ENCODE measurements around the gene NFS1. TPM values are rescaled to one million over a fixed set of nuclear protein-coding genes. Genes with fewer than 3 reads are reported as not detected.
"Not testable (repeated sequence)": the region's sequence is repeated elsewhere in the genome, so short reads cannot be mapped to it uniquely, and the experiment has no call there.

The NFS1 gene
- total RNA-seq, 2 experiments from 2014 or later: 32.7 to 34.7 TPM

GRCh38 chr20:35697696-35698297, 1.4 kb downstream of the NFS1 start:
- CTCF ChIA-PET: no interaction called here
- H3K27me3 Mint-ChIP-seq (ENCODE audit: low read depth): no peaks in the 10 kb centered on the region
- no peaks in the 10 kb centered on the region for H3K9me3 Mint-ChIP-seq (ENCODE audit: insufficient read depth)
- peak overlapping the region; percentile 84 for H3K4me3 Mint-ChIP-seq
- DNase-seq (no peak), ATAC-seq (no peak)
- POLR2A ChIA-PET: no interaction called here
- peak overlapping the region; percentile 88 for H3K27ac Mint-ChIP-seq
- H3K36me3 Mint-ChIP-seq (ENCODE audit: low read depth): peaks cover 53% of the 10 kb centered on the region
- peaks cover 43% of the 10 kb centered on the region for H3K4me1 Mint-ChIP-seq (ENCODE audit: low read depth)

GRCh38 chr20:35695978-35696377, 3.2 kb downstream of the NFS1 start:
- no peak for ATAC-seq
- ChIA-PET CTCF (no interaction called here), POLR2A (no interaction called here)
- Mint-ChIP-seq H3K27me3 (ENCODE audit: low read depth) (no peaks in the 10 kb centered on the region), H3K36me3 (ENCODE audit: low read depth) (peaks cover 39% of the 10 kb centered on the region), H3K4me3 (no peak overlapping the region), H3K27ac (no peak overlapping the region), H3K9me3 (ENCODE audit: insufficient read depth) (no peaks in the 10 kb centered on the region), H3K4me1 (ENCODE audit: low read depth) (peaks cover 37% of the 10 kb centered on the region)
- DNase-seq: no peak

DNA sequence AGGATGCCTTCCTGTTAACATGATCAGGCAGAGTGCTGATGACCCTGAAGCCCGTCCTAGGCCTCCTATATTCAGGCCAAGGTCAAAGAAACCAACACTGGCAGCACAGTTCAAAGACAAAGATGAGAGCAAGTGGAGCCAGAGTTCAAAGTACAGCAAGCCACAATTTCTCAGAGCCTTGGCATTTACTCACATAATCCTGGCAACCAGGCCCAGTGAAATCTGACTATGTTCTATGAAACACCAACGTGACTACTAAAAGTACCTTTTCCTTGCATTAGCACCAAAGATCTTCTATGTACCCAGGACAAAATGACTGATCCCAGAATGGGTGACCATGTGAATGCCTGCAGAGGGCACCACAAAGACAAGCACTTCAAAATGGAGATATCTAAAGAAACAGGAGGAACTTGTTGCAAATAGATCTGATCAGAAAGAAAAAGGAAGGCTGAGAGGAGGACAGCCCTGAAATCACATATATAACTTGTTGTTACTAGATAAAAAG, 3.9 kb downstream of the NFS1 start:
- H3K27me3 Mint-ChIP-seq (ENCODE audit: low read depth): no peaks in the 10 kb centered on the region
- ATAC-seq (no peak), DNase-seq (no peak)
- H3K9me3 Mint-ChIP-seq (ENCODE audit: insufficient read depth): no peaks in the 10 kb centered on the region
- POLR2A ChIA-PET: no interaction called here
- H3K36me3 Mint-ChIP-seq (ENCODE audit: low read depth): peaks cover 40% of the 10 kb centered on the region
- no peak overlapping the region for H3K27ac Mint-ChIP-seq
- CTCF ChIA-PET: no interaction called here
- H3K4me3 Mint-ChIP-seq: no peak overlapping the region
- H3K4me1 Mint-ChIP-seq (ENCODE audit: low read depth): peaks cover 30% of the 10 kb centered on the region

GRCh38 chr20:35690265-35690664, 8.9 kb downstream of the NFS1 start:
- Mint-ChIP-seq H3K27ac (no peak overlapping the region), H3K36me3 (ENCODE audit: low read depth) (peaks cover 36% of the 10 kb centered on the region)

DNA sequence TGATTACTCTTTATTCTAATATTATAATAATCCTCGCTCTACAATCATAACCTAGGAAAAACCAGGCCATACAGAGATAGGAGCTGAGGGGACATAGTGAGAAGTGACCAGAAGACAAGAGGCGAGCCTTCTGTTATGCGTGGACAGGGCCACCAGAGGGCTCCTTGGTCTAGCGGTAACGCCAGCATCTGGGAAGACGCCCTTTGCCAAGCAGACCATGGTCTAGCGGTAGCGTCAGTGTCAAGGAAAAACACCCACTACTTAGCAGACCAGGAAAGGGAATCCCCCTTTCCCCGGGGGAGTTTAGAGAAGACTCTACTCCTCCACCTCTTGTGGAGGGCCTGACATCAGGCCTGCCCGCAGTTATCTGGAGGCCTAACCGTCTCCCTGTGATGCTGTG, 12.3 kb downstream of the NFS1 start:
- POLR2A ChIA-PET; CTCF ChIA-PET; H3K9me3 Mint-ChIP-seq (ENCODE audit: insufficient read depth); H3K4me3 Mint-ChIP-seq; H3K4me1 Mint-ChIP-seq (ENCODE audit: low read depth); DNase-seq; H3K27me3 Mint-ChIP-seq (ENCODE audit: low read depth); ATAC-seq; H3K27ac Mint-ChIP-seq: not testable (repeated sequence)
- H3K36me3 Mint-ChIP-seq (ENCODE audit: low read depth): peaks cover 28% of the 10 kb centered on the region

More at GRCh38 chr20:35690265-35690664, 8.9 kb downstream of the NFS1 start:
- Mint-ChIP-seq H3K27me3 (ENCODE audit: low read depth) (no peaks in the 10 kb centered on the region), H3K9me3 (ENCODE audit: insufficient read depth) (no peaks in the 10 kb centered on the region), H3K4me1 (ENCODE audit: low read depth) (peaks cover 2% of the 10 kb centered on the region), H3K4me3 (no peak overlapping the region)
- no peak for DNase-seq
- ChIA-PET CTCF (no interaction called here), POLR2A (interaction anchor here (0.6 kb wide), 1 partner anchor 73 kb away, joined by 3 read pairs; no protein-coding TSS in a partner anchor)
- no peak for ATAC-seq

GRCh38 chr20:35685368-35685767, 13.8 kb downstream of the NFS1 start:
- ATAC-seq; H3K4me3 Mint-ChIP-seq; H3K27me3 Mint-ChIP-seq (ENCODE audit: low read depth); DNase-seq; H3K4me1 Mint-ChIP-seq (ENCODE audit: low read depth); H3K9me3 Mint-ChIP-seq (ENCODE audit: insufficient read depth); POLR2A ChIA-PET; H3K27ac Mint-ChIP-seq: not testable (repeated sequence)
- CTCF ChIA-PET: interaction anchor here (0.7 to 1.1 kb wide), 2 partner anchors 26 to 222 kb away, joined by 3 read pairs; no protein-coding TSS in a partner anchor
- H3K36me3 Mint-ChIP-seq (ENCODE audit: low read depth): peaks cover 28% of the 10 kb centered on the region

- no peaks in the 10 kb centered on the region for H3K27me3 Mint-ChIP-seq (ENCODE audit: low read depth)
- H3K4me1 Mint-ChIP-seq (ENCODE audit: low read depth): no peaks in the 10 kb centered on the region
- DNase-seq (no peak), ATAC-seq (no peak)
- POLR2A ChIA-PET: no interaction called here
- H3K4me3 Mint-ChIP-seq: no peak overlapping the region
- no peak overlapping the region for H3K27ac Mint-ChIP-seq
- CTCF ChIA-PET: no interaction called here
- no peaks in the 10 kb centered on the region for H3K9me3 Mint-ChIP-seq (ENCODE audit: insufficient read depth)
- peaks cover 13% of the 10 kb centered on the region for H3K36me3 Mint-ChIP-seq (ENCODE audit: low read depth)
Observed at GRCh38 chr20:35681960-35682359, 17.2 kb downstream of the NFS1 start.

GRCh38 chr20:35680452-35681183, 18.5 kb downstream of the NFS1 start:
- POLR2A ChIA-PET: no interaction called here
- Mint-ChIP-seq H3K9me3 (ENCODE audit: insufficient read depth) (no peaks in the 10 kb centered on the region), H3K4me1 (ENCODE audit: low read depth) (no peaks in the 10 kb centered on the region), H3K36me3 (ENCODE audit: low read depth) (peaks cover 12% of the 10 kb centered on the region), H3K4me3 (no peak overlapping the region), H3K27ac (no peak overlapping the region), H3K27me3 (ENCODE audit: low read depth) (no peaks in the 10 kb centered on the region)
- no peak for ATAC-seq
- CTCF ChIA-PET: interaction anchor here (0.6 to 1.1 kb wide), 2 partner anchors 62 to 619 kb away, joined by 3 read pairs; no protein-coding TSS in a partner anchor
- no peak for DNase-seq

DNA sequence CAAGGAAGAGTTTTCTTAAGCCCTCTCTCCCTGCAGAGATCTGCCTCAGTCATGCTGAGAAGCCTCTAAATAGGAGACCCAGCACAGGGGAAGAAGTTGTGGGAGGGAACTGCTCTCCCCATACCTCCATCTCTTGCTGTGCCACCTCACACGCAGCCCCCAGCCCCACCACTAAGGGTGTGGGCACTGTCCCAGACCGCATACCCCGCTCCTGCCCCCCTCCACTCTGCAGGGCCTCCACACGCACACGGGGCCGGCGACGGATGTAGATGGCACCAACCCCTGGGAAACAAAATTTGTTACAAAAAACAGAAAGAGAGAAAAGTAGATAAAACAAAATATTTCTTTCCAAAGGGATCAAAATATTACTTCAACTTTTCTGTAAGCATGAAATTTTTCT, 24.2 kb downstream of the NFS1 start:
- ChIA-PET POLR2A (no interaction called here), CTCF (no interaction called here)
- no peaks in the 10 kb centered on the region for H3K4me1 Mint-ChIP-seq (ENCODE audit: low read depth)
- H3K9me3 Mint-ChIP-seq (ENCODE audit: insufficient read depth): no peaks in the 10 kb centered on the region
- H3K36me3 Mint-ChIP-seq (ENCODE audit: low read depth): peaks cover 37% of the 10 kb centered on the region
- no peak for DNase-seq
- H3K4me3 Mint-ChIP-seq: no peak overlapping the region
- no peak overlapping the region for H3K27ac Mint-ChIP-seq
- no peaks in the 10 kb centered on the region for H3K27me3 Mint-ChIP-seq (ENCODE audit: low read depth)
- ATAC-seq: no peak

DNA sequence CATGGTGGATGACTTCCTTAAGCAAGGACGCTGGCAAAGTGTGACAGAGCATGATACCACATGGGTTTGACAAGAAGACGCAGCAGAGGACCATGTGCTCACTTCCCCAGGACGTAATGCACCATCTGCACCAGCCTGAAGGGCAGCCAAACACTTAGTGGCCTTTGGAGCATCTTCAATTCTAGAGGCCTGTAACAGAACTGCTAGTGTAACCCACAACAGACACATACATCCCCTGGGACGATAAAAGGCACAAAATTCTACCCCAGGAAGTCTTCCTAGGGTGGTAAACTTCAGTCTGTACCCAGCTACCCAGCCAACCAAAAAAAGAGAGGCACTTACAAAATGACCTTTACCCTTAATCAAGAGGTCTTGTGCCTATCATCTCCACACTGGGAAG, 25.3 kb downstream of the NFS1 start:
- Mint-ChIP-seq H3K9me3 (ENCODE audit: insufficient read depth) (no peaks in the 10 kb centered on the region), H3K27ac (no peak overlapping the region), H3K4me3 (no peak overlapping the region), H3K4me1 (ENCODE audit: low read depth) (no peaks in the 10 kb centered on the region), H3K27me3 (ENCODE audit: low read depth) (no peaks in the 10 kb centered on the region), H3K36me3 (ENCODE audit: low read depth) (peaks cover 42% of the 10 kb centered on the region)
- DNase-seq (no peak), ATAC-seq (no peak)
- POLR2A ChIA-PET: interaction anchor here (1.3 to 1.6 kb wide), 2 partner anchors 8 to 10 kb away, joined by 3 to 4 read pairs; partner anchors contain the start of genes CPNE1 and RBM12
- CTCF ChIA-PET: no interaction called here

GRCh38 chr20:35669681-35670080, 29.5 kb downstream of the NFS1 start:
- Mint-ChIP-seq H3K36me3 (ENCODE audit: low read depth) (peaks cover 48% of the 10 kb centered on the region), H3K27me3 (ENCODE audit: low read depth) (no peaks in the 10 kb centered on the region), H3K4me1 (ENCODE audit: low read depth) (peaks cover 5% of the 10 kb centered on the region), H3K27ac (no peak overlapping the region), H3K4me3 (no peak overlapping the region), H3K9me3 (ENCODE audit: insufficient read depth) (no peaks in the 10 kb centered on the region)
- no peak for DNase-seq
- no peak for ATAC-seq
- ChIA-PET POLR2A (interaction anchor here (0.6 kb wide), 1 partner anchor 67 kb away, joined by 3 read pairs; no protein-coding TSS in a partner anchor), CTCF (interaction anchor here (1.3 to 1.9 kb wide), 3 partner anchors 12 to 206 kb away, joined by 3 to 5 read pairs (median 4); no protein-coding TSS in a partner anchor)

- POLR2A ChIA-PET: interaction anchor here (1.6 kb wide), 1 partner anchor 73 kb away, joined by 5 read pairs; the partner anchor contains the start of gene RBM39
- Mint-ChIP-seq H3K36me3 (ENCODE audit: low read depth) (peaks cover 47% of the 10 kb centered on the region), H3K4me1 (ENCODE audit: low read depth) (peaks cover 5% of the 10 kb centered on the region), H3K27me3 (ENCODE audit: low read depth) (no peaks in the 10 kb centered on the region), H3K27ac (no peak overlapping the region), H3K9me3 (ENCODE audit: insufficient read depth) (no peaks in the 10 kb centered on the region), H3K4me3 (no peak overlapping the region)
- DNase-seq (no peak), ATAC-seq (no peak)
- CTCF ChIA-PET: interaction anchor here (1.2 to 1.9 kb wide), 2 partner anchors 12 to 285 kb away, joined by 4 read pairs; partner anchors contain the start of gene SCAND1
Observed at GRCh38 chr20:35669221-35669620, 29.9 kb downstream of the NFS1 start.
